Peyer's patch (tissue), 4 donors: ENCODE data around the gene MKRN2OS.

ENCODE experiments used
- CTCF ChIP-seq, 6 experiments: fragments of 450-650 bp in 4 of 6; fragments of 200-600 bp in 2 of 6; sonication (generic) in 1 of 6; IDR thresholded peaks; one replicate each; pipeline ENCODE4 v1.5.1; 2017 to 2019; ENCODE audit warnings: antibody characterized with exemption in 6 of 6, mild to moderate bottlenecking in 3 of 6, moderate library complexity in 1 of 6
- POLR2A ChIP-seq, 2 donors: fragments of 450-650 bp; IDR thresholded peaks; one replicate each; pipeline ENCODE4 v1.5.1; 2017; ENCODE audit warnings: antibody characterized with exemption in 2 of 2, mild to moderate bottlenecking in 2 of 2, moderate library complexity in 2 of 2

GRCh38 chr3:12501360-12502020 lies 43.8 kb downstream of the MKRN2OS start:
- TF ChIP-seq CTCF (IDR thresholded peaks at IDR 0.05) (no peak), POLR2A (IDR thresholded peaks at IDR 0.05) (no peak)
